HepG2 (cell line): ENCODE measurements around the gene SYMPK. TPM values are rescaled to one million over a fixed set of nuclear protein-coding genes. Genes with fewer than 3 reads are reported as not detected.
A peak's percentile ranks its signal among the peaks of the same experiment; 100 is the strongest.

Experiments used
- AGO2 ChIP-seq: fragments of 200-400 bp; formaldehyde crosslinking; optimal IDR thresholded peaks from 2 replicates; pipeline ENCODE3; 2017; ENCODE audit warnings: mild to moderate bottlenecking, low read depth, low read length, moderate library complexity
- ARID5B ChIP-seq: IDR thresholded peaks from 2 replicates; pipeline ENCODE4 v1.4.0; 2020; ENCODE audit warnings: mild to moderate bottlenecking, missing genetic modification reagents
- ATF3 ChIP-seq: sonication (generic); formaldehyde crosslinking; IDR thresholded peaks from 2 replicates; pipeline ENCODE4 v1.4.0; 2020; ENCODE audit warnings: missing genetic modification reagents
- CHD4 ChIP-seq: fragments of 200-600 bp; sonication (generic); IDR thresholded peaks from 2 replicates; pipeline ENCODE4 v1.7.0; 2017; ENCODE audit warnings: mild to moderate bottlenecking, low read length, borderline replicate concordance
- DRAP1 ChIP-seq: IDR thresholded peaks from 2 replicates; pipeline ENCODE4 v1.6.1; 2016; ENCODE audit warnings: missing genetic modification reagents, missing compliant biosample characterization
- GABPA ChIP-seq, 2 experiments: IDR thresholded peaks; 2 replicates each; pipeline ENCODE4 v1.6.1; 2011 to 2016; ENCODE audit warnings: low read depth in 2 of 2, low read length in 1 of 2, missing biosample characterization in 1 of 2, missing genetic modification characterization in 1 of 2
- MEIS2 ChIP-seq: sonication (generic); formaldehyde crosslinking; IDR thresholded peaks from 2 replicates; pipeline ENCODE4 v1.9.0; 2021; ENCODE audit warnings: mild to moderate bottlenecking, missing genetic modification reagents
- MNT ChIP-seq: fragments of 450-650 bp; IDR thresholded peaks from 2 replicates; pipeline ENCODE4 v1.6.1; 2016
- NFATC3 ChIP-seq: sonication (generic); formaldehyde crosslinking; IDR thresholded peaks from 2 replicates; pipeline ENCODE4 v1.5.1; 2020; ENCODE audit warnings: mild to moderate bottlenecking, missing genetic modification reagents
- ONECUT2 ChIP-seq: sonication (generic); formaldehyde crosslinking; IDR thresholded peaks from 2 replicates; pipeline ENCODE4 v1.4.0; 2020; ENCODE audit warnings: missing genetic modification reagents
- RARA ChIP-seq: IDR thresholded peaks from 2 replicates; pipeline ENCODE4 v1.6.1; 2016; ENCODE audit warnings: missing genetic modification reagents, missing compliant biosample characterization
- SIX4 ChIP-seq: sonication (generic); formaldehyde crosslinking; IDR thresholded peaks from 2 replicates; pipeline ENCODE4 v1.4.0; 2020; ENCODE audit warnings: missing genetic modification reagents
- SP1 ChIP-seq, 2 experiments: fragments of 450-650 bp in 1 of 2; sonication (generic) in 1 of 2; formaldehyde crosslinking in 1 of 2; IDR thresholded peaks; 2 replicates each; pipeline versions ENCODE4 v1.4.0 to v1.6.1; 2016 to 2020; ENCODE audit warnings: missing genetic modification reagents in 1 of 2
- STAT5B ChIP-seq: sonication (generic); formaldehyde crosslinking; IDR thresholded peaks from 2 replicates; pipeline ENCODE4 v1.4.0; 2020; ENCODE audit warnings: missing genetic modification reagents
- TBX3 ChIP-seq: fragments of 450-650 bp; IDR thresholded peaks from 2 replicates; pipeline ENCODE4 v1.6.1; 2017; ENCODE audit warnings: antibody characterized with exemption, mild to moderate bottlenecking, inconsistent platforms, borderline replicate concordance
- THAP11 ChIP-seq: IDR thresholded peaks from 2 replicates; pipeline ENCODE4 v1.6.1; 2016; ENCODE audit warnings: missing biosample characterization, missing genetic modification reagents
- ZNF234 ChIP-seq: sonication (generic); formaldehyde crosslinking; conservative IDR thresholded peaks from 2 replicates; pipeline ENCODE4 v1.5.1; 2020; ENCODE audit warnings: mild to moderate bottlenecking, missing genetic modification reagents
- ZNF317 ChIP-seq: sonication (generic); formaldehyde crosslinking; IDR thresholded peaks from 2 replicates; pipeline ENCODE4 v1.5.0; 2020; ENCODE audit warnings: mild to moderate bottlenecking, missing genetic modification reagents
- ZNF569 ChIP-seq: sonication (generic); formaldehyde crosslinking; IDR thresholded peaks from 2 replicates; pipeline ENCODE4 v1.5.0; 2020; ENCODE audit warnings: mild to moderate bottlenecking, missing genetic modification reagents, moderate library complexity, borderline replicate concordance
- ZNF614 ChIP-seq: IDR thresholded peaks from 2 replicates; pipeline ENCODE4 v1.6.1; 2018; ENCODE audit warnings: missing biosample characterization, missing genetic modification reagents, inconsistent platforms, borderline replicate concordance
- ZNF619 ChIP-seq: sonication (generic); formaldehyde crosslinking; IDR thresholded peaks from 2 replicates; pipeline ENCODE4 v1.4.0; 2020; ENCODE audit warnings: mild to moderate bottlenecking, missing genetic modification reagents
- ZNF776 ChIP-seq: sonication (generic); formaldehyde crosslinking; IDR thresholded peaks from 2 replicates; pipeline ENCODE4 v1.4.0; 2020; ENCODE audit warnings: mild to moderate bottlenecking, missing genetic modification reagents
- ZNF788 ChIP-seq: sonication (generic); formaldehyde crosslinking; IDR thresholded peaks from 2 replicates; pipeline ENCODE4 v1.5.0; 2020; ENCODE audit warnings: mild to moderate bottlenecking, missing genetic modification reagents, borderline replicate concordance
- polyA plus RNA-seq, 8 experiments: library from polyadenylated mRNA; depleted of rRNA in 3 of 8; stranded (reverse) in 7 of 8; unstranded in 1 of 8; fragments of >200 nt; fragmentation: Illumina TruSeq in 4 of 8; extraction: Trizol in 4 of 8; gene quantifications; 2 replicates each; pipeline versions ENCODE4 v1.2.1 to v1.2.3, GENCODE V29; 2011 to 2016; ENCODE audit warnings: low read depth in 4 of 8, missing spikeins in 1 of 8, mixed read lengths in 1 of 8; ENCODE audit not compliant: insufficient read depth in 1 of 8
- total RNA-seq, 5 experiments: library from RNA; depleted of rRNA; stranded (reverse); fragments of >200 nt; fragmentation: Illumina TruSeq; extraction: Trizol; gene quantifications; 2 replicates each; pipeline ENCODE4 v1.2.3, GENCODE V29; 2016; ENCODE audit warnings: low read depth in 1 of 5

Gene SYMPK
- total and polyA plus RNA-seq, 2 of the 13 experiments (the other 11 are each of a cell fraction or from before 2014, with no cell fraction given) = 21.9 to 55.7 TPM

- TF ChIP-seq SP1 (IDR thresholded peaks at IDR 0.05) (0 out of 2 replicates have a peak, but pooled peaks have one; percentile 49), SP1 (CRISPR knock-in tag; IDR thresholded peaks at IDR 0.05) (peak; percentile 94), STAT5B (CRISPR knock-in tag) (0 out of 2 replicates have a peak, but pooled peaks have one; percentile 33), DRAP1 (CRISPR knock-in tag) (peak; percentile 86), ZNF788 (peak; percentile 75; the same call in 1 of the 2 replicates), THAP11 (CRISPR knock-in tag) (peak; percentile 83), TBX3 (no peak), ZNF317 (CRISPR knock-in tag) (no peak), ZNF619 (no peak), RARA (CRISPR knock-in tag) (peak; percentile 26; the same call in 1 of the 2 replicates), ZNF234 (CRISPR knock-in tag) (peak; percentile 91), ONECUT2 (CRISPR knock-in tag) (no peak), ZNF614 (CRISPR knock-in tag) (peak; percentile 80; the same call in 1 of the 2 replicates), AGO2 (peak; percentile 78), ARID5B (CRISPR knock-in tag) (peak; percentile 36; the same call in 1 of the 2 replicates), MNT (peak; percentile 39; the same call in 1 of the 2 replicates), MEIS2 (CRISPR knock-in tag) (peak; percentile 26; the same call in 1 of the 2 replicates), CHD4 (no peak), ZNF569 (no peak), NFATC3 (no peak), ZNF776 (CRISPR knock-in tag) (peak; percentile 61; the same call in 1 of the 2 replicates), SIX4 (CRISPR knock-in tag) (no peak), ATF3 (no peak; the same call in 1 of the 2 replicates), GABPA (IDR thresholded peaks at IDR 0.05; ENCODE audit: low read depth, low read length) (no peak), GABPA (CRISPR knock-in tag; IDR thresholded peaks at IDR 0.05; ENCODE audit: low read depth) (peak; percentile 73)
Measured at GRCh38 chr19:45768984-45769782, 93.8 kb downstream of the SYMPK start, which contains the start of gene SIX5 (continued).
